ENCODE data around the gene TBC1D5.

DNA sequence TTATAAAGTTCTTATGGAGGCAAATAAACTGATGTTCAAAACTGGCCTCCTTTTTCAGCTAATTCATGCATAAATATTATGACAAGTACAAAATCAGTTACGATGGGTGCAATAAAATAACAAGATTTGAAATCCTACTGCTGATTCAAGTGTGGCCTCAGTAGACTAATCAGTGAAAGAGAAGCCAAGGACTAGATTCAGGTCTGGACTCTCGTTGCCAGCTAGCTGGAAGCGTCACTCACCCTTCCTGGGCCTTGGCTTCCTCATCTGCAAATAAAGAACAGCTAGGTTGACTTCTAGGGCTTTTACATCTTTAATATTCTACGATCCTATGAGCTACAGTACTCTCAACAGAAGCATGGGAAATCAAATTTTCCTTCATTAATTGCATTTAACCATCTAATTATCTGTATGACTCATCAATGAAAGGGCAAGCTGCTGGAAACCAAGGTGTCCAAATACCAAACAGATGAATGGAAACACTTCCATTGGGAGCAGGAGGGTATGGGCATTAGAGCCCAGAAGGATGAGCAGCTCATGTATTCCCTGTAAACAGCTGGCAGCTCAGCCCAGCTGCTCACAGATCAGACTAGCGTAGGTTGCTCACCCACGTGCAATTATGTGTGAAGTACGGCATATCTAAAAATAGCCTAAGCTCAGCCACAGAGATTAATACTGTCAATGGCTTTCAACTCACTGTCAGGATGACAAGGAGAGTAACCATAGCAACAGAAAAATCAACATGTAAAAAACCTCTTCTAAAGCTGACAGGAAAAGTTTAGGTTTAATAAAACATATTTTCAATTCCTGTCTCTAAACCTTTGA is 562.8 kb downstream of the TBC1D5 start:
- TF ChIP-seq, protein P1, sequence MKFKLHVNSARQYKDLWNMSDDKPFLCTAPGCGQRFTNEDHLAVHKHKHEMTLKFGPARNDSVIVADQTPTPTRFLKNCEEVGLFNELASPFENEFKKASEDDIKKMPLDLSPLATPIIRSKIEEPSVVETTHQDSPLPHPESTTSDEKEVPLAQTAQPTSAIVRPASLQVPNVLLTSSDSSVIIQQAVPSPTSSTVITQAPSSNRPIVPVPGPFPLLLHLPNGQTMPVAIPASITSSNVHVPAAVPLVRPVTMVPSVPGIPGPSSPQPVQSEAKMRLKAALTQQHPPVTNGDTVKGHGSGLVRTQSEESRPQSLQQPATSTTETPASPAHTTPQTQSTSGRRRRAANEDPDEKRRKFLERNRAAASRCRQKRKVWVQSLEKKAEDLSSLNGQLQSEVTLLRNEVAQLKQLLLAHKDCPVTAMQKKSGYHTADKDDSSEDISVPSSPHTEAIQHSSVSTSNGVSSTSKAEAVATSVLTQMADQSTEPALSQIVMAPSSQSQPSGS (CRISPR knock-in tag; IDR thresholded peaks at IDR 0.05; ENCODE audit: borderline replicate concordance, low read depth), result no peak
- TF ChIP-seq TEAD4 (CRISPR knock-in tag; IDR thresholded peaks at IDR 0.05) (no peak), NFE2L1 (CRISPR knock-in tag; IDR thresholded peaks at IDR 0.05) (no peak), ZBTB21 (CRISPR knock-in tag; IDR thresholded peaks at IDR 0.05; ENCODE audit: borderline replicate concordance) (no peak)
- TF ChIP-seq, protein P2, sequence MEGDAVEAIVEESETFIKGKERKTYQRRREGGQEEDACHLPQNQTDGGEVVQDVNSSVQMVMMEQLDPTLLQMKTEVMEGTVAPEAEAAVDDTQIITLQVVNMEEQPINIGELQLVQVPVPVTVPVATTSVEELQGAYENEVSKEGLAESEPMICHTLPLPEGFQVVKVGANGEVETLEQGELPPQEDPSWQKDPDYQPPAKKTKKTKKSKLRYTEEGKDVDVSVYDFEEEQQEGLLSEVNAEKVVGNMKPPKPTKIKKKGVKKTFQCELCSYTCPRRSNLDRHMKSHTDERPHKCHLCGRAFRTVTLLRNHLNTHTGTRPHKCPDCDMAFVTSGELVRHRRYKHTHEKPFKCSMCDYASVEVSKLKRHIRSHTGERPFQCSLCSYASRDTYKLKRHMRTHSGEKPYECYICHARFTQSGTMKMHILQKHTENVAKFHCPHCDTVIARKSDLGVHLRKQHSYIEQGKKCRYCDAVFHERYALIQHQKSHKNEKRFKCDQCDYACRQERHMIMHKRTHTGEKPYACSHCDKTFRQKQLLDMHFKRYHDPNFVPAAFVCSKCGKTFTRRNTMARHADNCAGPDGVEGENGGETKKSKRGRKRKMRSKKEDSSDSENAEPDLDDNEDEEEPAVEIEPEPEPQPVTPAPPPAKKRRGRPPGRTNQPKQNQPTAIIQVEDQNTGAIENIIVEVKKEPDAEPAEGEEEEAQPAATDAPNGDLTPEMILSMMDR (IDR thresholded peaks at IDR 0.05), result no peak
- TF ChIP-seq, protein P3, sequence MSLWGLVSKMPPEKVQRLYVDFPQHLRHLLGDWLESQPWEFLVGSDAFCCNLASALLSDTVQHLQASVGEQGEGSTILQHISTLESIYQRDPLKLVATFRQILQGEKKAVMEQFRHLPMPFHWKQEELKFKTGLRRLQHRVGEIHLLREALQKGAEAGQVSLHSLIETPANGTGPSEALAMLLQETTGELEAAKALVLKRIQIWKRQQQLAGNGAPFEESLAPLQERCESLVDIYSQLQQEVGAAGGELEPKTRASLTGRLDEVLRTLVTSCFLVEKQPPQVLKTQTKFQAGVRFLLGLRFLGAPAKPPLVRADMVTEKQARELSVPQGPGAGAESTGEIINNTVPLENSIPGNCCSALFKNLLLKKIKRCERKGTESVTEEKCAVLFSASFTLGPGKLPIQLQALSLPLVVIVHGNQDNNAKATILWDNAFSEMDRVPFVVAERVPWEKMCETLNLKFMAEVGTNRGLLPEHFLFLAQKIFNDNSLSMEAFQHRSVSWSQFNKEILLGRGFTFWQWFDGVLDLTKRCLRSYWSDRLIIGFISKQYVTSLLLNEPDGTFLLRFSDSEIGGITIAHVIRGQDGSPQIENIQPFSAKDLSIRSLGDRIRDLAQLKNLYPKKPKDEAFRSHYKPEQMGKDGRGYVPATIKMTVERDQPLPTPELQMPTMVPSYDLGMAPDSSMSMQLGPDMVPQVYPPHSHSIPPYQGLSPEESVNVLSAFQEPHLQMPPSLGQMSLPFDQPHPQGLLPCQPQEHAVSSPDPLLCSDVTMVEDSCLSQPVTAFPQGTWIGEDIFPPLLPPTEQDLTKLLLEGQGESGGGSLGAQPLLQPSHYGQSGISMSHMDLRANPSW (CRISPR knock-in tag; conservative IDR thresholded peaks at IDR 0.05; ENCODE audit: low read depth), result no peak

Data from WTC11 (cell line).